D721Med (cell line): ENCODE measurements around the gene SHROOM3.

Experiments
- DNase-seq: peaks from one replicate; pipeline ENCODE4 v3.0.0; 2011; ENCODE audit warnings: low spot score; ENCODE audit not compliant: insufficient read length
- FAIRE-seq: peaks from 2 replicates; lab custom pipeline; 2011; peaks lifted over from hg19 to GRCh38; lab: Jason Lieb, UNC
- CTCF ChIP-seq: IDR thresholded peaks from 2 replicates; pipeline ENCODE4 v1.5.1; 2012; ENCODE audit warnings: mild to moderate bottlenecking, control low read depth; ENCODE audit not compliant: insufficient read depth; ENCODE audit errors: missing control alignments

Gene SHROOM3

GRCh38 chr4:76626686-76627465 lies 191.8 kb downstream of the SHROOM3 start:
- FAIRE-seq: no peak
- peak; percentile 27 for TF ChIP-seq CTCF
- no peak for DNase-seq

GRCh38 chr4:76628251-76628650 lies 193.2 kb downstream of the SHROOM3 start:
- no peak for TF ChIP-seq CTCF
- DNase-seq (no peak), FAIRE-seq (no peak)

- DNase-seq: no peak
- FAIRE-seq: no peak
- no peak for TF ChIP-seq CTCF
These were observed 195.7 kb downstream of the SHROOM3 start for GRCh38 chr4:76630741-76631140.

DNA sequence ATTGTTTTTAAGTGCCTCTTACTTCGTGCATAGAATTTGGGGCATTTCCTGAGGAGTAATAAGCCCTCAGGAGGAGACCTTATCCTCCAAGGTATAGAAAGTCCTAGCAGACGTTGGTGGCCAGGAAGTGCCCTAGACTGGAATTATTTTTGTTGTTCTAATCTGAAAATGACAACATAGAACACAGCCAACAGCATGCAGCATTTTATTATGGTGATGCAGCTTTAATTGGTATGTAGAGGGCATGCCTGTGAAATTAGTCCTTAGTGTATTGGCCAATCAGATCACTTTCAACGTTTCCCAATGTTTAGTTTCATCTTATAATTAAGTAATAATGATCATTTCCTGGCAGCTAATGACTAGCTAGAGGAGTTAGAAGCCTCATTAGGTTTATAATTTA lies 199.2 kb downstream of the SHROOM3 start:
- TF ChIP-seq CTCF: no peak
- FAIRE-seq (no peak), DNase-seq (no peak)

GRCh38 chr4:76637712-76638361 lies 202.8 kb downstream of the SHROOM3 start:
- DNase-seq (no peak), FAIRE-seq (no peak)
- no peak for TF ChIP-seq CTCF

GRCh38 chr4:76639288-76639687 lies 204.3 kb downstream of the SHROOM3 start:
- DNase-seq (no peak), FAIRE-seq (no peak)
- TF ChIP-seq CTCF: no peak
